GM12878 (cell line): ENCODE data around the gene UNCX. TPM values are rescaled to one million over a fixed set of nuclear protein-coding genes. Genes with fewer than 3 reads are reported as not detected.
"Not testable (repeated sequence)": the region's sequence is repeated elsewhere in the genome, so short reads cannot be mapped to it uniquely, and the experiment has no call there.

Experiments used
- ATAC-seq: fragments of 200-7000 bp; cut with Tn5 transposase; 3 replicates; pipeline ENCODE4 v1.9.1; 2020; ENCODE audit warnings: mild to moderate bottlenecking, moderate library complexity
- BruUV-seq: library from RNA; stranded (reverse); fragments of 400-500 nt; replicated peaks from 2 replicates; lab custom pipeline; 2021; lab: Mats Ljungman, UMichigan
- CTCF ChIA-PET: fragments of 300-600 bp; sonication (Branson Sonifier 250); formaldehyde crosslinking; extraction: SDS; loops from one replicate; lab custom pipeline; 2021; ENCODE audit warnings: inconsistent platforms; lab: Yijun Ruan, JAX
- POLR2A ChIA-PET: fragments of 350-600 bp; formaldehyde crosslinking; extraction: SDS; loops from one replicate; lab custom pipeline; 2021; ENCODE audit warnings: inconsistent platforms; lab: Charles Lee
- RAD21 ChIA-PET: fragments of 300-600 bp; sonication (Branson Sonifier 250); formaldehyde crosslinking; loops from one replicate; lab custom pipeline; 2023; ENCODE audit warnings: antibody characterized with exemption; ENCODE audit not compliant: unreplicated experiment; lab: Charles Lee
- SMC1A ChIA-PET: fragments of 300-600 bp; sonication (Branson Sonifier 250); formaldehyde crosslinking; loops from one replicate; lab custom pipeline; 2023; ENCODE audit not compliant: unreplicated experiment, uncharacterized antibody; lab: Charles Lee
- DNase-seq: peaks from one replicate; pipeline ENCODE4 v3.0.0-alpha.2; 2011; ENCODE audit warnings: low read depth, low spot score
- FAIRE-seq: peaks from 3 replicates; lab custom pipeline; 2011; peaks lifted over from hg19 to GRCh38; lab: Jason Lieb, UNC
- H2AFZ ChIP-seq: 2 replicates; pipeline ENCODE4 v1.6.0; 2011; ENCODE audit warnings: low read depth, low read length, control low read depth; ENCODE audit not compliant: control insufficient read depth
- H3K27ac ChIP-seq: 2 replicates; pipeline ENCODE4 v1.5.1; 2011; ENCODE audit warnings: control low read depth; ENCODE audit not compliant: control insufficient read depth, insufficient read depth
- H3K27me3 ChIP-seq, 2 experiments: replicated peaks in 1 of 2; 2 replicates each; pipeline versions ENCODE4 v1.6.0 to v1.6.1; 2011; ENCODE audit warnings: low read length in 1 of 2; ENCODE audit not compliant: control insufficient read depth in 2 of 2, insufficient read depth in 2 of 2
- H3K36me3 ChIP-seq, 2 experiments: 2 replicates each; pipeline ENCODE4 v1.5.1; 2011; ENCODE audit warnings: low read length in 1 of 2; ENCODE audit not compliant: control insufficient read depth in 2 of 2, insufficient read depth in 2 of 2
- H3K4me1 ChIP-seq: 2 replicates; pipeline ENCODE4 v1.6.1; 2011; ENCODE audit warnings: mild to moderate bottlenecking, low read length, moderate library complexity, mixed read lengths; ENCODE audit not compliant: control insufficient read depth, insufficient read depth
- H3K4me2 ChIP-seq: 2 replicates; pipeline ENCODE4 v1.6.0; 2011; ENCODE audit warnings: control low read depth; ENCODE audit not compliant: control insufficient read depth, insufficient read depth
- H3K4me3 ChIP-seq: fragments of 200-600 bp; sonication (generic); 2 replicates; pipeline ENCODE4 v1.5.1; 2016
- H3K79me2 ChIP-seq: 2 replicates; pipeline ENCODE4 v1.6.0; 2011; ENCODE audit warnings: low read length; ENCODE audit not compliant: control insufficient read depth, insufficient read depth
- H3K9ac ChIP-seq: 2 replicates; pipeline ENCODE4 v1.8.0; 2011; ENCODE audit warnings: low read length, control low read depth, mixed read lengths; ENCODE audit not compliant: control insufficient read depth, insufficient read depth
- H3K9me3 ChIP-seq: replicated peaks from 3 replicates; pipeline ENCODE4 v1.5.1; 2011; ENCODE audit warnings: mild to moderate bottlenecking, low read length; ENCODE audit not compliant: control insufficient read depth, insufficient read depth
- H4K20me1 ChIP-seq: 2 replicates; pipeline ENCODE4 v1.6.0; 2011; ENCODE audit not compliant: control insufficient read depth, insufficient read depth
- ASH2L ChIP-seq: fragments of 300-600, 200-600 bp; sonication (generic); IDR thresholded peaks from 2 replicates; pipeline ENCODE4 v1.6.1; 2017; ENCODE audit warnings: low read depth, mild to moderate bottlenecking, borderline replicate concordance
- BCLAF1 ChIP-seq: fragments of 450-650 bp; IDR thresholded peaks from 2 replicates; pipeline ENCODE4 v1.6.1; 2017; ENCODE audit warnings: antibody characterized with exemption, mild to moderate bottlenecking, moderate library complexity
- CREM ChIP-seq: IDR thresholded peaks from 2 replicates; pipeline ENCODE4 v1.6.1; 2014; ENCODE audit warnings: antibody characterized with exemption, low read depth
- EGR1 ChIP-seq, 2 experiments: IDR thresholded peaks; 1 replicate in 1 of 2; 2 replicates in 1 of 2; pipeline ENCODE4 v1.6.1; 2011 to 2012; ENCODE audit warnings: low read depth in 2 of 2, low read length in 2 of 2, borderline replicate concordance in 1 of 2, mild to moderate bottlenecking in 1 of 2, moderate library complexity in 1 of 2
- ZBED1 ChIP-seq: IDR thresholded peaks from 2 replicates; pipeline ENCODE4 v1.6.1; 2016; ENCODE audit warnings: borderline replicate concordance
- in situ Hi-C: fragments of 300-500 bp; cut with MboI; formaldehyde crosslinking; loops from 9 replicates; pipeline ENCODE4 v1.14.3; 2018; ENCODE audit warnings: mixed read lengths
- intact Hi-C: fragments of 100-400 bp; cut with micrococcal nuclease; formaldehyde crosslinking; loops from one replicate; pipeline ENCODE4 v1.14.2; 2022; ENCODE audit not compliant: unreplicated experiment
- polyA plus RNA-seq, 11 experiments: library from polyadenylated mRNA; depleted of rRNA in 4 of 11; unstranded in 6 of 11; stranded (reverse) in 5 of 11; fragments of >200 nt; fragmentation: Nextera tagmentation in 4 of 11; fragmentation: Illumina TruSeq in 1 of 11; extraction: Ambion mirVana in 4 of 11; extraction: Trizol in 1 of 11; gene quantifications; 1 replicate in 1 of 11; 2 replicates in 10 of 11; pipeline versions ENCODE4 v1.2.1 to v1.2.3, GENCODE V29; 2011 to 2016; ENCODE audit warnings: inconsistent platforms in 2 of 11, missing spikeins in 2 of 11, low read depth in 1 of 11
- total RNA-seq, 4 experiments: library from RNA; depleted of rRNA in 3 of 4; stranded (reverse); fragments of >200 nt in 3 of 4; fragmentation: Illumina TruSeq in 1 of 4; extraction: Trizol in 1 of 4; gene quantifications; 2 replicates each; pipeline versions ENCODE4 v1.2.1 to v1.2.3, GENCODE V29; 2013 to 2021

The UNCX gene
- total and polyA plus RNA-seq, 10 of the 15 experiments (the other 5 are each of a cell fraction or from before 2014, with no cell fraction given) = not detected

- TF ChIP-seq EGR1 (IDR thresholded peaks at IDR 0.05; ENCODE audit: borderline replicate concordance in 1 of 2, low read depth in 2 of 2, low read length in 2 of 2) = no peak
- TF ChIP-seq CREM = no peak
- no peak for TF ChIP-seq ASH2L
- TF ChIP-seq BCLAF1 = no peak
- TF ChIP-seq ZBED1 = no peak
- TF ChIP-seq, all 136 proteins: peak for 0
Observed at GRCh38 chr7:1271656-1272055, 39.0 kb downstream of the UNCX start (continued).

- H3K36me3 ChIP-seq, H3K27me3 ChIP-seq, ATAC-seq, H3K9me3 ChIP-seq, POLR2A ChIA-PET, FAIRE-seq, H3K4me1 ChIP-seq, H3K79me2 ChIP-seq, SMC1A ChIA-PET, H3K27ac ChIP-seq, H3K4me2 ChIP-seq, in situ Hi-C loops, H4K20me1 ChIP-seq, DNase-seq, CTCF ChIA-PET, H3K4me3 ChIP-seq, RAD21 ChIA-PET, H2AFZ ChIP-seq, BruUV-seq, intact Hi-C loops, H3K9ac ChIP-seq: not testable (repeated sequence)
Observed at GRCh38 chr7:1272136-1272535, 39.5 kb downstream of the UNCX start.
